ENCODE measurements around the gene HTR1D. TPM values are rescaled to one million over a fixed set of nuclear protein-coding genes. Genes with fewer than 3 reads are reported as not detected.

The HTR1D gene
- total RNA-seq, 1 donor from 2014 or later, result not detected

GRCh38 chr1:23249787-23250454 is 32.6 kb upstream of the HTR1D start:
- H3K9me3 Mint-ChIP-seq, result no peaks in the 10 kb centered on the region
- H3K27ac Mint-ChIP-seq (ENCODE audit: unreplicated experiment), result no peak overlapping the region
- no peaks in the 10 kb centered on the region for H3K36me3 Mint-ChIP-seq (ENCODE audit: low read depth)
- H3K4me3 Mint-ChIP-seq, result no peak overlapping the region
- H3K27me3 Mint-ChIP-seq (ENCODE audit: low read depth), result peaks cover 3% of the 10 kb centered on the region
- no peak for TF ChIP-seq CTCF (conservative IDR thresholded peaks at IDR 0.05)
- peaks cover 6% of the 10 kb centered on the region for H3K4me1 Mint-ChIP-seq
- no peak for DNase-seq (ENCODE audit: low read depth, low spot score)

DNA sequence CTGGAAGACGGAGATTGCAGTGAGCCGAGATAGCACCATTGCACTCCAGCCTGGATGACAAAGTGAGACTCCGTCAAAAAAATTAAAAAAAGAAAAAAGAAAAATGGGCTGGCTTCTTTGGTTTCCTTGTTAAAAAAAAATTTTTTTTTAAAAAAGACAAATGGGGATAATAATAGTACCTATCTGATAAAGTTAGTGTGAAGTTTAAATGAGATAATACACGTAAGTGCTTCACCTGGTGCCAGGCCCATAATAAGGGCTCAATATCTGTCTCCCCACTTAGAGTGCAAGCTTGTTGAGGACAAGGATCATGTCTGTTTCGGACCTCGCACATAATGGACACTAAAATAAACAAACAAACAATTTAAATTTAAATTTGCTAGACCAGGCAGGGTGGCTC is 30.0 kb upstream of the HTR1D start:
- Mint-ChIP-seq H3K27me3 (ENCODE audit: low read depth) (peaks cover 2% of the 10 kb centered on the region), H3K27ac (ENCODE audit: unreplicated experiment) (no peak overlapping the region), H3K9me3 (no peaks in the 10 kb centered on the region), H3K4me3 (no peak overlapping the region), H3K4me1 (peaks cover 6% of the 10 kb centered on the region), H3K36me3 (ENCODE audit: low read depth) (no peaks in the 10 kb centered on the region)
- no peak for TF ChIP-seq CTCF (conservative IDR thresholded peaks at IDR 0.05)
- DNase-seq (ENCODE audit: low read depth, low spot score), result no peak

- Mint-ChIP-seq H3K27ac (ENCODE audit: unreplicated experiment) (no peak overlapping the region), H3K4me3 (no peak overlapping the region), H3K27me3 (ENCODE audit: low read depth) (no peaks in the 10 kb centered on the region), H3K9me3 (no peaks in the 10 kb centered on the region), H3K36me3 (ENCODE audit: low read depth) (no peaks in the 10 kb centered on the region), H3K4me1 (peaks cover 6% of the 10 kb centered on the region)
- TF ChIP-seq CTCF (conservative IDR thresholded peaks at IDR 0.05), result no peak
- no peak for DNase-seq (ENCODE audit: low read depth, low spot score)
These were observed 29.0 kb upstream of the HTR1D start for GRCh38 chr1:23246274-23246673.

- Mint-ChIP-seq H3K4me3 (no peak overlapping the region), H3K4me1 (no peaks in the 10 kb centered on the region), H3K9me3 (no peaks in the 10 kb centered on the region), H3K27ac (ENCODE audit: unreplicated experiment) (no peak overlapping the region), H3K36me3 (ENCODE audit: low read depth) (no peaks in the 10 kb centered on the region), H3K27me3 (ENCODE audit: low read depth) (no peaks in the 10 kb centered on the region)
- TF ChIP-seq CTCF (conservative IDR thresholded peaks at IDR 0.05), result no peak
- no peak for DNase-seq (ENCODE audit: low read depth, low spot score)
These were observed 27.0 kb upstream of the HTR1D start for GRCh38 chr1:23244256-23244761.

- Mint-ChIP-seq H3K27me3 (ENCODE audit: low read depth) (no peaks in the 10 kb centered on the region), H3K9me3 (no peaks in the 10 kb centered on the region), H3K4me3 (no peak overlapping the region), H3K4me1 (no peaks in the 10 kb centered on the region), H3K27ac (ENCODE audit: unreplicated experiment) (no peak overlapping the region), H3K36me3 (ENCODE audit: low read depth) (no peaks in the 10 kb centered on the region)
- no peak for DNase-seq (ENCODE audit: low read depth, low spot score)
- TF ChIP-seq CTCF (conservative IDR thresholded peaks at IDR 0.05), result no peak
These were observed 25.1 kb upstream of the HTR1D start for GRCh38 chr1:23242414-23242813.
